ENCODE results near the gene ZNF576. TPM values are rescaled to one million over a fixed set of nuclear protein-coding genes. Genes with fewer than 3 reads are reported as not detected.

Gene ZNF576
- polyA plus RNA-seq, 1 experiment = 9.3 TPM

GRCh38 chr19:43606569-43607229 is 10.3 kb downstream of the ZNF576 start:
- ChIA-PET CTCF (no interaction called here), POLR2A (interaction anchor here (1.4 kb wide), 1 partner anchor 10 kb away, joined by 4 read pairs; the partner anchor contains the start of genes IRGQ and ZNF576)
- Histone ChIP-seq H3K27ac (ENCODE audit: low read depth, low read length) (no peak overlapping the region), H3K4me3 (ENCODE audit: low read depth, low read length) (no peak overlapping the region), H3K27me3 (ENCODE audit: control insufficient read depth, insufficient read depth, low read length) (no peaks in the 10 kb centered on the region), H3K9me3 (ENCODE audit: control insufficient read depth, insufficient read depth, low read length) (no peaks in the 10 kb centered on the region)
- DNase-seq (ENCODE audit: low read depth, low spot score) = no peak
- no peak for TF ChIP-seq CTCF (IDR thresholded peaks at IDR 0.05; ENCODE audit: low read depth, low read length)

GRCh38 chr19:43607238-43608205 is 11.1 kb downstream of the ZNF576 start:
- TF ChIP-seq CTCF (IDR thresholded peaks at IDR 0.05; ENCODE audit: low read depth, low read length) = no peak
- no peak for DNase-seq (ENCODE audit: low read depth, low spot score)
- no peaks in the 10 kb centered on the region for H3K27me3 ChIP-seq (ENCODE audit: control insufficient read depth, insufficient read depth, low read length)
- CTCF ChIA-PET = no interaction called here
- no peaks in the 10 kb centered on the region for H3K9me3 ChIP-seq (ENCODE audit: control insufficient read depth, insufficient read depth, low read length)
- POLR2A ChIA-PET = no interaction called here
- no peak overlapping the region for H3K27ac ChIP-seq (ENCODE audit: low read depth, low read length)
- no peak overlapping the region for H3K4me3 ChIP-seq (ENCODE audit: low read depth, low read length)

- DNase-seq (ENCODE audit: low read depth, low spot score) = no peak
- Histone ChIP-seq H3K4me3 (ENCODE audit: low read depth, low read length) (no peak overlapping the region), H3K27ac (ENCODE audit: low read depth, low read length) (no peak overlapping the region), H3K27me3 (ENCODE audit: control insufficient read depth, insufficient read depth, low read length) (no peaks in the 10 kb centered on the region), H3K9me3 (ENCODE audit: control insufficient read depth, insufficient read depth, low read length) (no peaks in the 10 kb centered on the region)
- TF ChIP-seq CTCF (IDR thresholded peaks at IDR 0.05; ENCODE audit: low read depth, low read length) = no peak
- CTCF ChIA-PET = interaction anchor here (1.3 kb wide), 1 partner anchor 15 kb away, joined by 4 read pairs; no protein-coding TSS in a partner anchor
- POLR2A ChIA-PET = no interaction called here
Measured at GRCh38 chr19:43609872-43610271, 13.5 kb downstream of the ZNF576 start.

- no peak for DNase-seq (ENCODE audit: low read depth, low spot score)
- Histone ChIP-seq H3K27ac (ENCODE audit: low read depth, low read length) (no peak overlapping the region), H3K9me3 (ENCODE audit: control insufficient read depth, insufficient read depth, low read length) (no peaks in the 10 kb centered on the region), H3K4me3 (ENCODE audit: low read depth, low read length) (no peak overlapping the region), H3K27me3 (ENCODE audit: control insufficient read depth, insufficient read depth, low read length) (no peaks in the 10 kb centered on the region)
- TF ChIP-seq CTCF (IDR thresholded peaks at IDR 0.05; ENCODE audit: low read depth, low read length) = no peak
- POLR2A ChIA-PET = no interaction called here
- CTCF ChIA-PET = interaction anchor here (1.3 kb wide), 1 partner anchor 16 kb away, joined by 4 read pairs; no protein-coding TSS in a partner anchor
Measured at GRCh38 chr19:43610493-43610892, 14.1 kb downstream of the ZNF576 start.

GRCh38 chr19:43611788-43612187 is 15.4 kb downstream of the ZNF576 start, which contains the start of gene SRRM5:
Gene SRRM5 (plus strand): TSS chr19:43612088. CDS start chr19:43612122, 34 bp downstream.
- H3K27ac ChIP-seq (ENCODE audit: low read depth, low read length) = no peak within 1 kb of the TSS
- no peak for TF ChIP-seq CTCF (IDR thresholded peaks at IDR 0.05; ENCODE audit: low read depth, low read length)
- H3K27me3 ChIP-seq (ENCODE audit: control insufficient read depth, insufficient read depth, low read length) = no peaks in the 10 kb centered on the region
- ChIA-PET CTCF (no interaction called here), POLR2A (no interaction called here)
- no peak within 1 kb of the TSS for H3K4me3 ChIP-seq (ENCODE audit: low read depth, low read length)
- no peak for DNase-seq (ENCODE audit: low read depth, low spot score)
- H3K9me3 ChIP-seq (ENCODE audit: control insufficient read depth, insufficient read depth, low read length) = no peaks in the 10 kb centered on the region
